Tibial artery (tissue), 4 donors: ENCODE data around the gene PATJ.

Experiments used
- DNase-seq, 2 donors: peaks; one replicate each; pipeline ENCODE4 v3.0.0-alpha.2; 2019
- H3K27ac ChIP-seq, 2 donors: fragments of 200-600 bp; sonication (generic) in 1 of 2; 1 replicate in 1 of 2; 2 replicates in 1 of 2; pipeline ENCODE4 v1.5.1; 2018 to 2019; ENCODE audit warnings: mild to moderate bottlenecking in 1 of 2
- H3K27me3 ChIP-seq, 2 donors: fragments of 200-600 bp; sonication (generic) in 1 of 2; one replicate each; pipeline versions ENCODE4 v1.5.1 to v1.6.0; 2016 to 2019
- H3K36me3 ChIP-seq, 3 donors: fragments of 200-600 bp; sonication (generic) in 2 of 3; one replicate each; pipeline ENCODE4 v1.5.1; 2016 to 2019; ENCODE audit warnings: mild to moderate bottlenecking in 2 of 3
- H3K4me1 ChIP-seq, 4 donors: fragments of 200-600 bp; sonication (generic) in 2 of 4; 1 replicate in 3 of 4; 2 replicates in 1 of 4; pipeline ENCODE4 v1.5.1; 2016 to 2019
- H3K4me3 ChIP-seq, 2 donors: fragments of 200-600 bp; sonication (generic) in 1 of 2; 1 replicate in 1 of 2; 2 replicates in 1 of 2; pipeline ENCODE4 v1.5.1; 2018 to 2019; ENCODE audit warnings: mild to moderate bottlenecking in 2 of 2
- H3K9me3 ChIP-seq, 3 donors: fragments of 200-600 bp; sonication (generic) in 1 of 3; one replicate each; pipeline ENCODE4 v1.5.1; 2016 to 2019
- intact Hi-C: fragments of 100-400 bp; cut with DNase I; formaldehyde crosslinking; loops from one replicate; pipeline ENCODE4 v1.15.0; 2023; ENCODE audit warnings: low total_unique reads
- TF ChIP-seq, protein P1 (sequence below), 2 experiments: fragments of 200-600 bp in 1 of 2; fragments of 450-650 bp in 1 of 2; IDR thresholded peaks; one replicate each; pipeline ENCODE4 v1.5.1; 2017 to 2019; ENCODE audit warnings: antibody characterized with exemption in 2 of 2, mild to moderate bottlenecking in 1 of 2, moderate library complexity in 1 of 2

PATJ gene

DNA sequence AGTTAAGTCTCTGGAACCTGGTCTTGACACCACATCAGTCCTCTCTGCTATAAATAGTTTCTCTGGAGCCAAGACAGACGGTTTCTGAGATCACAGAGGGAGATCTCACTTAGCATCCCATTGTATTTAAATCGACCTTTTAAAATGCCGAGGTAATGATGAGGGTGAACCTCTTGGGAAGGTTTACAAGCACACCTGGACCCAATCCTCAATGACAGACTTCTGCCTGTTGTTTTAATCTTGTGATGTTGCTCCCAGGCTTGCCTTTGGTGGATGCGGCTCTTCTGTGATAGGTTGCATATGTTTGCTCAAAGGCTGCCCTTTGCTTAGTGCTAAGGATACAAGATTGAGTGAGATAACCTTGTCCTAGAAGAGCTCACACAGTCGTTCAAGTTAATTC is 347.7 kb downstream of the PATJ start:
- Histone ChIP-seq H3K36me3 (peaks cover 0 to 28% (median 4%) of the 10 kb centered on the region in 3 donors), H3K27ac (no peak overlapping the region), H3K4me3 (no peak overlapping the region), H3K27me3 (no peaks in the 10 kb centered on the region), H3K4me1 (peaks cover 0 to 13% (median 0%) of the 10 kb centered on the region in 4 donors), H3K9me3 (no peaks in the 10 kb centered on the region)
- TF ChIP-seq, protein P1, sequence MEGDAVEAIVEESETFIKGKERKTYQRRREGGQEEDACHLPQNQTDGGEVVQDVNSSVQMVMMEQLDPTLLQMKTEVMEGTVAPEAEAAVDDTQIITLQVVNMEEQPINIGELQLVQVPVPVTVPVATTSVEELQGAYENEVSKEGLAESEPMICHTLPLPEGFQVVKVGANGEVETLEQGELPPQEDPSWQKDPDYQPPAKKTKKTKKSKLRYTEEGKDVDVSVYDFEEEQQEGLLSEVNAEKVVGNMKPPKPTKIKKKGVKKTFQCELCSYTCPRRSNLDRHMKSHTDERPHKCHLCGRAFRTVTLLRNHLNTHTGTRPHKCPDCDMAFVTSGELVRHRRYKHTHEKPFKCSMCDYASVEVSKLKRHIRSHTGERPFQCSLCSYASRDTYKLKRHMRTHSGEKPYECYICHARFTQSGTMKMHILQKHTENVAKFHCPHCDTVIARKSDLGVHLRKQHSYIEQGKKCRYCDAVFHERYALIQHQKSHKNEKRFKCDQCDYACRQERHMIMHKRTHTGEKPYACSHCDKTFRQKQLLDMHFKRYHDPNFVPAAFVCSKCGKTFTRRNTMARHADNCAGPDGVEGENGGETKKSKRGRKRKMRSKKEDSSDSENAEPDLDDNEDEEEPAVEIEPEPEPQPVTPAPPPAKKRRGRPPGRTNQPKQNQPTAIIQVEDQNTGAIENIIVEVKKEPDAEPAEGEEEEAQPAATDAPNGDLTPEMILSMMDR (IDR thresholded peaks at IDR 0.05), result no peak
- intact Hi-C loops, result no loop called here
- DNase-seq, result no peak

- no peak overlapping the region for H3K27ac ChIP-seq
- TF ChIP-seq, protein P1 (IDR thresholded peaks at IDR 0.05), result no peak
- no peaks in the 10 kb centered on the region for H3K9me3 ChIP-seq
- H3K36me3 ChIP-seq, result peaks cover 0 to 14% (median 6%) of the 10 kb centered on the region in 3 donors
- intact Hi-C loops, result no loop called here
- no peak overlapping the region for H3K4me3 ChIP-seq
- H3K27me3 ChIP-seq, result no peaks in the 10 kb centered on the region
- DNase-seq, result no peak
- H3K4me1 ChIP-seq, result peaks cover 0 to 13% (median 0%) of the 10 kb centered on the region in 4 donors
These were observed 349.8 kb downstream of the PATJ start for GRCh38 chr1:62092110-62092509.

GRCh38 chr1:62093261-62093660 is 351.0 kb downstream of the PATJ start:
- intact Hi-C loops, result no loop called here
- H3K36me3 ChIP-seq, result peaks cover 0 to 6% (median 3%) of the 10 kb centered on the region in 3 donors
- H3K9me3 ChIP-seq, result no peaks in the 10 kb centered on the region
- peaks cover 0 to 13% (median 0%) of the 10 kb centered on the region in 4 donors for H3K4me1 ChIP-seq
- no peak overlapping the region for H3K27ac ChIP-seq
- no peak overlapping the region for H3K4me3 ChIP-seq
- no peaks in the 10 kb centered on the region for H3K27me3 ChIP-seq
- no peak for DNase-seq
- TF ChIP-seq, protein P1 (IDR thresholded peaks at IDR 0.05), result no peak

GRCh38 chr1:62097464-62097863 is 355.2 kb downstream of the PATJ start:
- TF ChIP-seq, protein P1 (IDR thresholded peaks at IDR 0.05), result no peak
- DNase-seq, result no peak
- Histone ChIP-seq H3K27me3 (no peaks in the 10 kb centered on the region), H3K9me3 (no peaks in the 10 kb centered on the region), H3K4me3 (no peak overlapping the region), H3K27ac (no peak overlapping the region), H3K36me3 (peaks cover 5 to 15% (median 10%) of the 10 kb centered on the region in 3 donors), H3K4me1 (peaks cover 0 to 13% (median 0%) of the 10 kb centered on the region in 4 donors)
- intact Hi-C loops, result no loop called here

DNA sequence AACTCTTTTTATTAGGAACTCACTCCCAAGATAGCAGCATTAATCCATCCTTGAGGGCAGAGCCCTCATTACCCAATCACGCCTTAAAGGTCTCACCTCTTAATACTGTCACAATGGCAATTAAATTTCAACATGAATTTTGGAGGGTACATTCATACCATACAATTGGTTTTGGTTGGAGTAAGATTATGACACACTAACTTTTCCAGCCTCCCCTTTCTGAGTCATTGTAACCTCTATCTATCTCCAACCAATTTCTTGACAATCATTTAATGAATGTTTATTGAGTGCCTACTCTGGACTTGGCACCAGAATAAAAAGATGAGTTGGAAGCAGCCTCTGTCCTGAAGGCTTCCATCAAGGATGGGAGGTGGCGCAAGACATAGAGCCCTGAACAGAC is 358.2 kb downstream of the PATJ start:
- TF ChIP-seq, protein P1 (IDR thresholded peaks at IDR 0.05), result no peak
- Histone ChIP-seq H3K36me3 (peaks cover 5 to 15% (median 10%) of the 10 kb centered on the region in 3 donors), H3K27ac (no peak overlapping the region), H3K4me1 (no peaks in the 10 kb centered on the region), H3K27me3 (no peaks in the 10 kb centered on the region), H3K9me3 (no peaks in the 10 kb centered on the region), H3K4me3 (no peak overlapping the region)
- DNase-seq, result no peak
- intact Hi-C loops, result no loop called here

- H3K27ac ChIP-seq, result no peak overlapping the region
- H3K4me1 ChIP-seq, result no peaks in the 10 kb centered on the region
- no peak for DNase-seq
- H3K36me3 ChIP-seq, result peaks cover 5 to 10% (median 9%) of the 10 kb centered on the region in 3 donors
- no peaks in the 10 kb centered on the region for H3K9me3 ChIP-seq
- no peak overlapping the region for H3K4me3 ChIP-seq
- no peaks in the 10 kb centered on the region for H3K27me3 ChIP-seq
- intact Hi-C loops, result no loop called here
- TF ChIP-seq, protein P1 (IDR thresholded peaks at IDR 0.05), result no peak
These were observed 361.6 kb downstream of the PATJ start for GRCh38 chr1:62103846-62104245.
